Transverse colon (tissue), 4 donors: ENCODE data around the gene SSTR5. TPM values are rescaled to one million over a fixed set of nuclear protein-coding genes. Genes with fewer than 3 reads are reported as not detected.

Source experiments
- DNase-seq: peaks from one replicate; pipeline ENCODE4 v3.0.0-alpha.2; 2019
- H3K27ac ChIP-seq, 4 donors: fragments of 200-600 bp; sonication (generic); 2 replicates each; pipeline ENCODE4 v1.5.1; 2016 to 2018; ENCODE audit warnings: inconsistent platforms in 4 of 4
- H3K27me3 ChIP-seq: fragments of 200-600 bp; sonication (generic); 2 replicates; pipeline ENCODE4 v1.5.1; 2017; ENCODE audit warnings: inconsistent platforms
- H3K36me3 ChIP-seq, 4 donors: fragments of 200-600 bp; sonication (generic); 2 replicates each; pipeline ENCODE4 v1.5.1; 2017 to 2019; ENCODE audit warnings: inconsistent platforms in 4 of 4
- H3K4me1 ChIP-seq, 4 donors: fragments of 200-600 bp; sonication (generic); 2 replicates each; pipeline ENCODE4 v1.5.1; 2017 to 2020; ENCODE audit warnings: inconsistent platforms in 4 of 4
- H3K4me3 ChIP-seq, 4 donors: fragments of 200-600 bp; sonication (generic); 1 replicate in 1 of 4; 2 replicates in 3 of 4; pipeline versions ENCODE4 v1.5.1 to v1.6.1; 2017 to 2019; ENCODE audit warnings: inconsistent platforms in 4 of 4
- H3K9me3 ChIP-seq, 2 donors: fragments of 200-600 bp; sonication (generic); 2 replicates each; pipeline ENCODE4 v1.5.1; 2017 to 2019; ENCODE audit warnings: inconsistent platforms in 2 of 2
- EP300 ChIP-seq: sonication (generic); formaldehyde crosslinking; IDR thresholded peaks from one replicate; pipeline ENCODE4 v1.6.1; 2017; ENCODE audit warnings: antibody characterized with exemption, low read depth
- POLR2A ChIP-seq: fragments of 450-650 bp; IDR thresholded peaks from one replicate; pipeline ENCODE4 v1.6.1; 2016; ENCODE audit warnings: antibody characterized with exemption, mild to moderate bottlenecking, moderate library complexity
- POLR2AphosphoS5 ChIP-seq, 3 donors: sonication (generic); formaldehyde crosslinking; IDR thresholded peaks; one replicate each; pipeline ENCODE4 v1.6.1; 2016; ENCODE audit warnings: antibody characterized with exemption in 3 of 3
- WGBS, 2 donors: methylation state at CpG; one replicate each; pipeline ENCODE4 v1.1.5; 2018; ENCODE audit warnings: low coverage in 1 of 2; 5-methylcytosine and 5-hydroxymethylcytosine counted together
- in situ Hi-C, 4 donors: fragments of 200-750 bp; cut with MboI; loops; one replicate each; pipeline versions ENCODE4 v1.15.0 to v1.15.1; 2017; ENCODE audit warnings: low sequenced_read_pairs in 3 of 4, low pct_ligation_motif_present in 1 of 4, low pct_unique_long_range_greater_than_20kb in 1 of 4
- intact Hi-C: fragments of 100-400 bp; cut with DNase I; formaldehyde crosslinking; loops from one replicate; pipeline ENCODE4 v1.15.1; 2023; ENCODE audit warnings: low total_unique reads
- total RNA-seq, 4 donors: library from RNA; depleted of rRNA; stranded (reverse); fragments of >200 nt; gene quantifications; one replicate each; pipeline ENCODE4 v1.1.0, GENCODE V29; 2016
- TF ChIP-seq, protein P1 (sequence below), 5 experiments: fragments of 200-600 bp in 3 of 5; fragments of 450-650 bp in 2 of 5; sonication (generic) in 3 of 5; IDR thresholded peaks; 1 replicate in 2 of 5; 2 replicates in 3 of 5; pipeline ENCODE4 v1.5.1; 2016 to 2017; ENCODE audit warnings: antibody characterized with exemption in 5 of 5, inconsistent platforms in 3 of 5, mild to moderate bottlenecking in 2 of 5, moderate library complexity in 1 of 5

The SSTR5 gene
- total RNA-seq, 4 donors from 2014 or later, result not detected

DNA sequence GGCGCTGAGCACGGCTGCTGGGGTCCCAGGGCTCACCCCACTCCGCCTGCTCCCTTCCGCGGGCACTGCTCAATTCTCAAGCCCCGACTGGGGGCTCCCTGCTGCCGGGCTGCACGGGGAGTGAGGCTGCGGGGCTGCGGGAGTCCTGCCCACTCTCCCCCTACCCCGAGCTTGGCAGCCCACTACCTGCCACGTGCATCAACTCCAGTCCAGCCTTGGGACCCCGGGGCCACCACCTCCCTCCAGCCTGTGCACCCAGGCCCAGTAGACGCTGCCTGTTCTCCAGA lies 43.3 kb upstream of the SSTR5 start:
- in situ Hi-C loops (no loop called here), intact Hi-C loops (no loop called here)
- Histone ChIP-seq H3K27ac (no peak overlapping the region), H3K4me1 (no peaks in the 10 kb centered on the region), H3K4me3 (no peak overlapping the region), H3K27me3 (peaks cover 33% of the 10 kb centered on the region), H3K36me3 (no peaks in the 10 kb centered on the region), H3K9me3 (no peaks in the 10 kb centered on the region)
- 75% methylated on average over 13 of the region's 14 CpGs; no CpG with 5 or more reads in 1 of the 2 donors for WGBS, 2 donors
- TF ChIP-seq POLR2AphosphoS5 (IDR thresholded peaks at IDR 0.05), result no peak
- TF ChIP-seq, protein P1, sequence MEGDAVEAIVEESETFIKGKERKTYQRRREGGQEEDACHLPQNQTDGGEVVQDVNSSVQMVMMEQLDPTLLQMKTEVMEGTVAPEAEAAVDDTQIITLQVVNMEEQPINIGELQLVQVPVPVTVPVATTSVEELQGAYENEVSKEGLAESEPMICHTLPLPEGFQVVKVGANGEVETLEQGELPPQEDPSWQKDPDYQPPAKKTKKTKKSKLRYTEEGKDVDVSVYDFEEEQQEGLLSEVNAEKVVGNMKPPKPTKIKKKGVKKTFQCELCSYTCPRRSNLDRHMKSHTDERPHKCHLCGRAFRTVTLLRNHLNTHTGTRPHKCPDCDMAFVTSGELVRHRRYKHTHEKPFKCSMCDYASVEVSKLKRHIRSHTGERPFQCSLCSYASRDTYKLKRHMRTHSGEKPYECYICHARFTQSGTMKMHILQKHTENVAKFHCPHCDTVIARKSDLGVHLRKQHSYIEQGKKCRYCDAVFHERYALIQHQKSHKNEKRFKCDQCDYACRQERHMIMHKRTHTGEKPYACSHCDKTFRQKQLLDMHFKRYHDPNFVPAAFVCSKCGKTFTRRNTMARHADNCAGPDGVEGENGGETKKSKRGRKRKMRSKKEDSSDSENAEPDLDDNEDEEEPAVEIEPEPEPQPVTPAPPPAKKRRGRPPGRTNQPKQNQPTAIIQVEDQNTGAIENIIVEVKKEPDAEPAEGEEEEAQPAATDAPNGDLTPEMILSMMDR (IDR thresholded peaks at IDR 0.05), result no peak
- TF ChIP-seq POLR2A, result no peak
- TF ChIP-seq EP300, result no peak
- DNase-seq, result no peak

DNA sequence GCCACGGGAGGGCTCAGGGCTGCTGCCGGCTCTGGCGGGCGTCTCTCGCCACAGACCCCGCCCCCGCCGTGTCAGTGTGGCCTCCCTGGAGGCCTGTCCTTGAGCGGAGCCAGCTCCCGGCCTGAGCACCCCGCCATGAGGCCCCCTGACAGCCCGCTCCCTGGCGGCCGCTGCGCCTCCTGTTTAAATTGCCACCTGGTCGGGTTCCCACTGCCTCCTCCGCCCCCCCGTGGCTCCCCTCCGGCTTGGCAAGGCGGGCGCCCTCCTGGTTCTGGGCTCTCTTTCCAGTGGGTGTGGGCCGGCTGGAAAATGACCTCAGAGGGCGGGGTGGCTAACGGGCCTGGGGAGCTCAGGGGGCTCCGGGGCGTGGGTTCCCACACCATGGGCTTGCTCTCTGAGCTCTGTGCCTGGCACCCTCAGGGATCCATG lies 42.1 kb upstream of the SSTR5 start:
- WGBS, 2 donors, result 27% methylated on average over 6 of the region's 26 CpGs; no CpG with 5 or more reads in 1 of the 2 donors

DNA sequence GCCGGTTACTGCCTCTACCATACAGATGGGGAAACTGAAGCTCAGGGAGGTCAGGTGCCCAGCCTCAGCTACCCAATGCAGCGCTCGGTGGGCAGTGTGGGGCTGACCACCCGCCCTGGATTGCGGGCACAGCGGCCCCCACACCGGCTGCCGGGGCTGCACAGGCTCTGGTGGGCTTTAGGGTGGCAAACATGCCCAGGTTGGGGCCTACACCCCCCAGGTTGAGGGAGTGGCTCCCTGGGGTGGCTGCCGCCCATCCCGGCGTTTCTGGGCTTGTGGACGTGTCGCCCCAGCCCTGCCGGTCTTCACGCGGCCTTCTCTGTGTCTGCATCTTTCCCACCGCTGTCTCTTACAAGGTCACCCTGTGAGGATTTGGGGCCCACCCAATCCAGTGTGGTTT lies 40.9 kb upstream of the SSTR5 start:
- TF ChIP-seq EP300, result no peak
- TF ChIP-seq, protein P1 (IDR thresholded peaks at IDR 0.05), result no peak
- TF ChIP-seq POLR2A, result no peak
- TF ChIP-seq POLR2AphosphoS5 (IDR thresholded peaks at IDR 0.05), result no peak
- WGBS, 2 donors, result 92% methylated on average over 17 of the region's 17 CpGs; no CpG with 5 or more reads in 1 of the 2 donors
- Histone ChIP-seq H3K27ac (no peak overlapping the region), H3K27me3 (peaks cover 39% of the 10 kb centered on the region), H3K4me1 (no peaks in the 10 kb centered on the region), H3K4me3 (no peak overlapping the region), H3K9me3 (no peaks in the 10 kb centered on the region), H3K36me3 (no peaks in the 10 kb centered on the region)
- in situ Hi-C loops, result no loop called here
- intact Hi-C loops, result no loop called here
- DNase-seq, result no peak

More for the DNA sequence above, 42.1 kb upstream of the SSTR5 start:
- H3K27ac ChIP-seq, result no peak overlapping the region
- TF ChIP-seq, protein P1 (IDR thresholded peaks at IDR 0.05), result no peak
- TF ChIP-seq POLR2AphosphoS5 (IDR thresholded peaks at IDR 0.05) (no peak), POLR2A (no peak), EP300 (no peak)
- no peak overlapping the region for H3K4me3 ChIP-seq
- no peaks in the 10 kb centered on the region for H3K36me3 ChIP-seq
- intact Hi-C loops, result no loop called here
- H3K4me1 ChIP-seq, result no peaks in the 10 kb centered on the region
- DNase-seq, result no peak
- in situ Hi-C loops, result no loop called here
- no peaks in the 10 kb centered on the region for H3K9me3 ChIP-seq
- peaks cover 29% of the 10 kb centered on the region for H3K27me3 ChIP-seq

DNA sequence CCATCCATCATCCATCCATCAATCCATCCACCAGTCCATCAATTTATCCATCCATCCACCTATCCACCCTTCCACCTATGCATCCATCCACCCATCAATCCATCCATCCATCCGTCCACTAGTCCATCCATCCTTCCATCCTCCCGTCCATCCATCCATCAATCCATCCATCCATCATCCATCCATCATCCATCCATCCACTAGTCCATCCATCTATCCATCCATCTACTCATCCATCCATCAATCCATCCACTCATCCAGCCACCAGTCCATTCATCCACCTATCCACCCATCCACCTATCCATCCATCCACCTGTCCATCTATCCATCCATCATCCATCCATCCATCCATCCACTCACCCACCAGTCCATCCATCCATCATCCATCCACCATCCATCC lies 39.9 kb upstream of the SSTR5 start:
- H3K36me3 ChIP-seq, result no peaks in the 10 kb centered on the region
- 92 to 100% methylated on average over 2 of the region's 2 CpGs for WGBS, 2 donors
- no peak for TF ChIP-seq EP300
- TF ChIP-seq, protein P1 (IDR thresholded peaks at IDR 0.05), result no peak
- in situ Hi-C loops (no loop called here), intact Hi-C loops (no loop called here)
- DNase-seq, result no peak
- no peak overlapping the region for H3K27ac ChIP-seq
- no peak overlapping the region for H3K4me3 ChIP-seq
- H3K4me1 ChIP-seq, result no peaks in the 10 kb centered on the region
- no peaks in the 10 kb centered on the region for H3K9me3 ChIP-seq
- H3K27me3 ChIP-seq, result peaks cover 36% of the 10 kb centered on the region
